CD14-positive monocyte (primary cell): Measurements from ENCODE around the gene RTP3. TPM values are rescaled to one million over a fixed set of nuclear protein-coding genes. Genes with fewer than 3 reads are reported as not detected.

Experiments used
- DNase-seq, 3 donors: peaks; one replicate each; pipeline ENCODE4 v3.0.0-alpha.2; 2011 to 2022
- H2AFZ ChIP-seq: 2 replicates; pipeline ENCODE4 v1.6.0; 2012; ENCODE audit warnings: mild to moderate bottlenecking, low read depth, low read length, inconsistent platforms; ENCODE audit not compliant: insufficient read depth, poor library complexity, severe bottlenecking
- H3K27ac ChIP-seq, 2 donors: 1 replicate in 1 of 2; 2 replicates in 1 of 2; pipeline ENCODE4 v1.5.1; 2012 to 2013; ENCODE audit warnings: low read length in 2 of 2, control low read depth in 1 of 2, inconsistent platforms in 1 of 2, low read depth in 1 of 2, mild to moderate bottlenecking in 1 of 2
- H3K27me3 ChIP-seq, 2 donors: one replicate each; pipeline versions ENCODE4 v1.6.0 to v1.6.1; 2011 to 2013; ENCODE audit warnings: low read length in 2 of 2; ENCODE audit not compliant: control insufficient read depth in 2 of 2, insufficient read depth in 2 of 2
- H3K36me3 ChIP-seq, 2 donors: replicated peaks in 1 of 2; 1 replicate in 1 of 2; 2 replicates in 1 of 2; pipeline versions ENCODE4 v1.5.1 to v1.6.1; 2012 to 2013; ENCODE audit warnings: low read length in 2 of 2, control low read depth in 1 of 2, inconsistent platforms in 1 of 2, mild to moderate bottlenecking in 1 of 2; ENCODE audit not compliant: insufficient read depth in 2 of 2, control insufficient read depth in 1 of 2
- H3K4me1 ChIP-seq, 2 donors: 1 replicate in 1 of 2; 2 replicates in 1 of 2; pipeline versions ENCODE4 v1.5.1 to v1.6.1; 2012 to 2013; ENCODE audit warnings: low read length in 2 of 2, control low read depth in 1 of 2, inconsistent platforms in 1 of 2, mild to moderate bottlenecking in 1 of 2, moderate library complexity in 1 of 2; ENCODE audit not compliant: insufficient read depth in 2 of 2, control insufficient read depth in 1 of 2
- H3K4me2 ChIP-seq: replicated peaks from 2 replicates; pipeline ENCODE3; 2012; ENCODE audit warnings: low read length, moderate library complexity, mild to moderate bottlenecking; ENCODE audit not compliant: poor library complexity, severe bottlenecking; ENCODE audit errors: extremely low read depth
- H3K4me3 ChIP-seq, 3 experiments: fragments of 200-600 bp in 1 of 3; sonication (generic) in 1 of 3; replicated peaks in 1 of 3; 1 replicate in 2 of 3; 2 replicates in 1 of 3; pipeline ENCODE4 v1.5.1; 2011 to 2013; ENCODE audit warnings: low read length in 3 of 3, mild to moderate bottlenecking in 3 of 3, control low read depth in 2 of 3, low read depth in 2 of 3, inconsistent platforms in 1 of 3, moderate library complexity in 1 of 3
- H3K79me2 ChIP-seq: 2 replicates; pipeline ENCODE4 v1.6.0; 2012; ENCODE audit warnings: mild to moderate bottlenecking, control low read depth, inconsistent platforms, low read length, moderate library complexity; ENCODE audit not compliant: insufficient read depth
- H3K9ac ChIP-seq: 2 replicates; pipeline ENCODE4 v1.6.0; 2017; ENCODE audit warnings: low read length, mild to moderate bottlenecking; ENCODE audit not compliant: insufficient read depth, poor library complexity, severe bottlenecking
- H3K9me3 ChIP-seq, 2 donors: replicated peaks in 1 of 2; 1 replicate in 1 of 2; 2 replicates in 1 of 2; pipeline versions ENCODE4 v1.5.1 to v1.6.1; 2012 to 2013; ENCODE audit warnings: low read length in 2 of 2, control low read depth in 1 of 2; ENCODE audit not compliant: control insufficient read depth in 1 of 2, insufficient read depth in 1 of 2
- H4K20me1 ChIP-seq: 2 replicates; pipeline ENCODE4 v1.6.0; 2012; ENCODE audit warnings: mild to moderate bottlenecking, low read length, control low read depth, moderate library complexity; ENCODE audit not compliant: insufficient read depth
- H3K27ac Mint-ChIP-seq, 7 donors: one replicate each; pipeline ENCODE4 v1.8.0; 2020; ENCODE audit warnings: mild to moderate bottlenecking in 7 of 7, mixed read lengths in 7 of 7, moderate library complexity in 6 of 7, inconsistent platforms in 2 of 7
- H3K27me3 Mint-ChIP-seq, 3 donors: one replicate each; pipeline ENCODE4 v1.8.0; 2021 to 2022; ENCODE audit warnings: low read depth in 3 of 3, mild to moderate bottlenecking in 3 of 3, mixed read lengths in 3 of 3, moderate library complexity in 3 of 3, inconsistent platforms in 1 of 3
- H3K36me3 Mint-ChIP-seq, 2 donors: one replicate each; pipeline ENCODE4 v1.8.0; 2020; ENCODE audit warnings: mixed read lengths in 2 of 2, inconsistent platforms in 1 of 2, mild to moderate bottlenecking in 1 of 2
- H3K4me1 Mint-ChIP-seq: one replicate; pipeline ENCODE4 v1.8.0; 2020; ENCODE audit warnings: mild to moderate bottlenecking, mixed read lengths
- H3K4me3 Mint-ChIP-seq, 2 donors: one replicate each; pipeline ENCODE4 v1.8.0; 2020; ENCODE audit warnings: mild to moderate bottlenecking in 2 of 2, mixed read lengths in 2 of 2, moderate library complexity in 1 of 2
- H3K9me3 Mint-ChIP-seq, 7 donors: one replicate each; pipeline ENCODE4 v1.8.0; 2020 to 2022; ENCODE audit warnings: mixed read lengths in 7 of 7, mild to moderate bottlenecking in 6 of 7, moderate library complexity in 6 of 7, inconsistent platforms in 2 of 7
- CTCF ChIP-seq: fragments of 200-600 bp; IDR thresholded peaks from one replicate; pipeline ENCODE4 v1.8.0; 2022; ENCODE audit warnings: antibody characterized with exemption, mild to moderate bottlenecking
- WGBS: methylation state at CpG from one replicate; pipeline ENCODE4 v1.1.5; 2013; ENCODE audit warnings: missing lambda C conversion rate; ENCODE audit not compliant: insufficient coverage; 5-methylcytosine and 5-hydroxymethylcytosine counted together
- intact Hi-C, 2 donors: fragments of 100-400 bp; cut with micrococcal nuclease; formaldehyde crosslinking; loops; one replicate each; pipeline versions ENCODE4 v1.15.0 to v1.15.1; 2023
- polyA plus RNA-seq, 3 donors: library from polyadenylated mRNA; depleted of rRNA in 1 of 3; unstranded in 2 of 3; stranded (reverse) in 1 of 3; fragments of 300-500 nt in 2 of 3; fragments of >200 nt in 1 of 3; fragmentation: Illumina TruSeq in 2 of 3; gene quantifications; 1 replicate in 2 of 3; 2 replicates in 1 of 3; pipeline ENCODE4 v1.2.3, GENCODE V29; 2012 to 2021

RTP3 gene
- polyA plus RNA-seq, 3 donors, result not detected

- Mint-ChIP-seq H3K36me3 (peaks cover 0 to 4% of the 10 kb centered on the region in 2 donors), H3K27ac (peak overlapping the region in 1 of 7 donors; percentile 41), H3K9me3 (peaks cover 5 to 18% (median 11%) of the 10 kb centered on the region in 7 donors), H3K4me3 (no peak overlapping the region), H3K27me3 (peaks cover 8% of the 10 kb centered on the region in 3 donors), H3K4me1 (peaks cover 29% of the 10 kb centered on the region)
- no peak overlapping the region for H3K9ac ChIP-seq
- no peak overlapping the region for H3K4me2 ChIP-seq
- no peak overlapping the region for H2AFZ ChIP-seq
- H3K36me3 ChIP-seq, result no peaks in the 10 kb centered on the region
- WGBS, result 100% methylated on average over 2 of the region's 2 CpGs
- intact Hi-C loops, result no loop called here
- DNase-seq, result no peak
- no peak for TF ChIP-seq CTCF
- no peak overlapping the region for H3K27ac ChIP-seq
- peaks cover 14 to 17% of the 10 kb centered on the region in 2 donors for H3K4me1 ChIP-seq
- H4K20me1 ChIP-seq, result no peaks in the 10 kb centered on the region
- H3K27me3 ChIP-seq, result no peaks in the 10 kb centered on the region
- H3K9me3 ChIP-seq, result no peaks in the 10 kb centered on the region
- H3K79me2 ChIP-seq, result no peaks in the 10 kb centered on the region
- no peak overlapping the region for H3K4me3 ChIP-seq
These were observed 25.0 kb upstream of the RTP3 start for GRCh38 chr3:46472736-46473135.

- Histone ChIP-seq H3K27me3 (no peaks in the 10 kb centered on the region), H3K27ac (no peak overlapping the region), H2AFZ (no peak overlapping the region), H3K9me3 (no peaks in the 10 kb centered on the region), H3K36me3 (no peaks in the 10 kb centered on the region), H3K4me2 (no peak overlapping the region), H3K4me1 (peaks cover 8 to 11% of the 10 kb centered on the region in 2 donors), H3K79me2 (no peaks in the 10 kb centered on the region), H3K4me3 (no peak overlapping the region), H3K9ac (no peak overlapping the region), H4K20me1 (no peaks in the 10 kb centered on the region)
- WGBS, result no CpG with 5 or more reads among the region's 4 CpGs
- H3K36me3 Mint-ChIP-seq, result peaks cover 0 to 4% of the 10 kb centered on the region in 2 donors
- TF ChIP-seq CTCF, result no peak
- H3K9me3 Mint-ChIP-seq, result peaks cover 5 to 18% (median 11%) of the 10 kb centered on the region in 7 donors
- H3K4me3 Mint-ChIP-seq, result no peak overlapping the region
- intact Hi-C loops, result no loop called here
- H3K27ac Mint-ChIP-seq, result no peak overlapping the region
- peaks cover 4 to 9% (median 4%) of the 10 kb centered on the region in 3 donors for H3K27me3 Mint-ChIP-seq
- H3K4me1 Mint-ChIP-seq, result peaks cover 12% of the 10 kb centered on the region
- DNase-seq, result no peak
These were observed 20.6 kb upstream of the RTP3 start for GRCh38 chr3:46477145-46477544.
